Activated T-cell treated with anti-CD3 and anti-CD28 coated beads, Interleukin-2, amount 50 U/mL, for 48 hours (primary cell): ENCODE results near the gene DDX24.

Source experiments
- DNase-seq, 2 experiments: peaks; one replicate each; pipeline ENCODE4 v3.0.0-alpha.2; 2020

DDX24 gene

DNA sequence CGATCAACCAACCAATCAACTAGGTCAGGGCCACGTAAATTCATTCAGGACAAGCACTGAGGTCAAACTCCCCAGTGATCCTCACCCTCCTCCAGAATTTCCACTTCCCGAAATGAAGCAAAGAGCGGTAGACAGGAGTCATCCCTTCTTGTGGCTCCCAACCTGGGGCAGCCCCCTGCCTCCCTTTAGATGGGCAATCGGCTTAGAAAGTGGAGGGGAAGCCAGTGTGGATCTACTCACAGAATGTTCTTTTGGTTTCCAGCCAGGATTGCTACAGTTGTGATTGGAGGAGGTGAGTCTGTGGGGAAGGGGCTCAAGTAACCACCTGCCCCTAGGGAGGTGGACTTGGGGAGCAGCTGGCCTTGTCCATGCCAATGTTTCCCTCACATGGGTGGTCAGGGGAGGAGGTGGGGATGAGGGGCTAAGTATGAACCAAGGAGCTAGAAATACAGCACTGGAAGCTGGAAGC, 33.6 kb upstream of the DDX24 start:
- no peak for DNase-seq

DNA sequence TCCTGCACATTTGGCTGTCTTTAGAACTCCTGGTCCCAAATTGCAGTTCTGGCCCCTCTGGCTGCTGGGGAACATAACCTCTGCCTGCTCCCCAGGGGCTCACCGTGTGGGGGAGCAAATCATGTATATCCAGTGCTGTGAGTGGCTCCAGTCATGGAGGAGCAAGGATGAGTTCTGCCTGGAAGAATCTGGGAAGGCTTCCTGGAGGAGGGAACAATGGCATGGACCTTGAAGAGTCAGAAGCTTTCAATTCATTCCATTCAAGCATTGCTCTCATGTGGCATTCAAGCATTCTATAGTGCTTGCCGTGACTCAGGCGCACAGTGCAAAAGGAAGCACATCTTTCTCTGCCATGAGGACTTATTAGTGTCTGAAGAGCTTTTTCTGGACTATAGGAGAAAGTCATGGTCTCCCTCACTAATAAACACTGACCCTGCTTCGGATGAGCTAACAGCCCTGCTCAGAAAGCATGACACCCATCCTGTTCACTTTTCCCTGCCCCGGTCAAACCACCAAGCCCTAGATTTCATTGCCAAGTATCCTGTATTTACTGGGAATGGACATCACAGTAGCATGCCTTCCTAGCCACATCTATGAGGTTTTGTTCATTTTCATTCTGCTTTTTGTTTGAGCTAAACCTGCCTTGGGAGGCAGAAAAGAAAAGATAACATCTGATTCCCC, 33.0 kb upstream of the DDX24 start:
- no peak for DNase-seq

DNA sequence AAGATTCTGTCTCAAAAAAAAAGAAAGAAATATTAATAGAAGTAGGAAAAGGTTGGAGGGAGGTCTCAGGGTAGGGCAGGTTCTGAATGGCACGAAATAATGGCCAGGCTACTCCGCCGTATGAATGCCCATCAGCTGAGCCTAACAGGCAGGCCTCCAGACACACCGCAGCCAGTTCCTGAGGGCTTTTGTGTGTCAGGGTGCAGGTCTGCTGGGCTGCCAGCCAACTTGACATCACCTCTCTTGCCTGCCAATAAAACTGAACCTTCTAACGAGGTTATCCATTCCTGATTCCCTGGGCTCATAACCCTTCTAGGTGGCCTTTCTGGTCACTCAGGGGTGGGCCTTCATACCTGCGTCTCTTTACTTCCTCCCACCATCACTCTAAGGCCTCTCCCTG, 32.5 kb upstream of the DDX24 start:
- no peak for DNase-seq

GRCh38 chr14:94113073-94113472, 32.1 kb upstream of the DDX24 start:
- DNase-seq, result no peak

DNA sequence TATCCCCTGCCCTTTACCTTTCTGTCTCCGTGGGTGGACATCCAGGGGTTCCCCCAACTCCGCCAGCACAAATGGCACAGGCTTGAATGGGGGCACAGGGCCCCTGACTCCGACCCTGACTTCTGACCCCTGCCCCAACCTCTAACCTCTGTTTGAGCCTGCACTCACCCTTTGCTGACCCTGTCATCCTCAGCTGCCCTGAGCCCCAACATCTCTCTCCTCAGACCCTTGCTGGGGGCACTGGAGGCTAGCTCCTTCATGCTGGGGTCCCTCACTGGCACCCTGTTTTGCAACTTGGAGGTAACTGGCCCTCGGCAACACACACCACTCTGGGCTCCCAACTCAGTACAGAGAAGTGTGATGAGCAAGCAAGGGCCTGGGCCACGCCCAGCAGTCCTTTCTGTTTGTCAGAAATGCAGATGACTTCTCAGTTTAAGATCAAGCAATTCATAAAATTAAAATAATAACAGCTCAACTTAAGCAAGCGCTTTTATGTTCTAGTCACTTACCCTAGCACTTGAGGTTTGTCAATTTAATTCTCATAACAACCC, 31.6 kb upstream of the DDX24 start:
- peak in 1 of 2 experiments; percentile 4 for DNase-seq

DNA sequence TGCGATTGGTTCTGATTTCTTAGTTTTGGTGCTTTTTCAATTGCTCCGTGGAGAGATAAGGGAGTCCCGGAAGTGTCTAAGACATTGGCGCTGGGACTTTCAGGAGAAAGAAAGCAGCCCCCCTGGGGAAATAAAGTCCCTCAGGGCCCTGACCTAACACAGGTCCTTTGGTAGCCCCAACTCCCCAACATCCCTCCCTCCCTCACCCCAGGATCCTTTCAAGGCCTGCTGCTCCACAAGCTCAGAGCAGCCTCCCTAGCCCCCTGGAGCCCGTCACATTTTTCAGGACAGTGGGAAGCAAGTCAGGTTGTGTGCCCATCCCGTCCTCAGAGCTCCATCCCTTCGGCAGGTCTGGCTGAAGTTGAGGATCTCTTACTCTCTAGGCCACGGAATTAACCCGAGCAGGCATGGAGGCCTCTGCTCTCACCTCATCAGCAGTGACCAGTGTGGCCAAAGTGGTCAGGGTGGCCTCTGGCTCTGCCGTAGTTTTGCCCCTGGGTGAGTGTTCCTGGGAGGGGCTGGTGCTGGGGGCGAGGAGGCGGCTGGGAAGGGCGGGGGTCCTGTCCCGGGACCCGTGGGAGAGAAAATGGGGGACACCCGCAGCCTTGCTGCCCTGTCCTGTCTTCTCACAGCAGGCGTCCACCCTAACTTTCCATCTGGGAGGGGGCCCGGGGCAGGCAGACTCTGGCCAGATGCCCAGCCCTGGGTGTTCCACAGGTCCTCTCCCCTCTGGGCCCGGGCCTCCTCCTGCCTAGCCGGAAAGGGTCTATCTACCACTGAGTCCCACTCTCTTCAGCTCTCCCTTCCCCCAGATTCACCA, 30.5 kb upstream of the DDX24 start:
- peak in 1 of 2 experiments; percentile 7 for DNase-seq

DNA sequence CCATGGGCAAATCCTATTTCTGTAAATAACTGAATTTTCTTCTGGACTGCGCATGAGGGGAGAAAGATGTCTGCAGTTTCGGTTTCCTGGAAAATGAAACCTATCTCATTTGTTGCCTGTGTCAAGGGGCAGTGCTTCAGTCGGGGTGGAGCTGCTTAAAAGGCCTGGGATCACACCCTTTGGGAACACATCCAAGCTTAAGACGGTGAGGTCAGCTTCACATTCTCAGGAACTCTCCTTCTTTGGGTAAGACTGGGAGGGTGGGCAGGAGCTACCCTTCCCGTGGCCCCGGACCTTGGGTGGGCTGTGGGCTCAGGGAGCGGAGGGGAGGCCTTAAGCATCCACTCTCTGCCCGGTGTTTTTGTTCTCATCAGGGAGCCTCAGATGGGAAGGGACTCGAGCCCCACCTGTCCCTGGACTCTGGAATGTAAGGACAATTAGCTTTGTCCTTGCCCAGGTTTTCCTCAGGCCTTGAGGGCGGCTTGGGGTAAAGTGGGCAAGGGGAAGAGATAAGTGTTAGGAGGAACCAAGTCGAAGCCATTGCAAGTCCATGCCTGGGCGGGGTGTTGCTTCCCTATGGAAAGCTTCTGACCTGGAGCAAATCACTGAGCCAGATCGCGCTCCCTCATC, 29.7 kb upstream of the DDX24 start, which contains the start of gene IFI27:
TSS of gene IFI27 (plus strand) at position 185 of the 630 bp plus-strand sequence.
- DNase-seq, result peak in 1 of 2 experiments; percentile 10

GRCh38 chr14:94109915-94110250, 28.9 kb upstream of the DDX24 start:
- peak in 1 of 2 experiments; percentile 2 for DNase-seq

DNA sequence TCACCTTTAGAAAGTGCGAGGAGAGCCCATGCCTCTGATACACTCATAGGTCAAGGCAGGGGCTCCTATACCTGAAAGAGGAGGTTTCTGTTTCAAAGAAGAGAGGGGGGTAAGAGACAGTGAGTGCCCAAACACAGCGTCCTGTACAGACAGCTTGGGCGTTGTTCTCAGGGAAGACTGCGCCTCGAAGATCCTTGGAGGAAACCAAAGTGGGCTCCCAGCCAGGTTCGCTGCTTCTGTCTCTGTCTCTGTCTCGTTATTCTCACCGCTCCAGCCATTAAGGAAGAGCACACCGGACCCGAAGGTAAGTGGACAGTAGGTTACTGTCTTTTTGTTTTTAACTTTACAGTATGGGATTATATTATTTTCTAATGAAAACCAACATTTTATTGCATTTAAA, 23.7 kb upstream of the DDX24 start:
- no peak for DNase-seq

DNA sequence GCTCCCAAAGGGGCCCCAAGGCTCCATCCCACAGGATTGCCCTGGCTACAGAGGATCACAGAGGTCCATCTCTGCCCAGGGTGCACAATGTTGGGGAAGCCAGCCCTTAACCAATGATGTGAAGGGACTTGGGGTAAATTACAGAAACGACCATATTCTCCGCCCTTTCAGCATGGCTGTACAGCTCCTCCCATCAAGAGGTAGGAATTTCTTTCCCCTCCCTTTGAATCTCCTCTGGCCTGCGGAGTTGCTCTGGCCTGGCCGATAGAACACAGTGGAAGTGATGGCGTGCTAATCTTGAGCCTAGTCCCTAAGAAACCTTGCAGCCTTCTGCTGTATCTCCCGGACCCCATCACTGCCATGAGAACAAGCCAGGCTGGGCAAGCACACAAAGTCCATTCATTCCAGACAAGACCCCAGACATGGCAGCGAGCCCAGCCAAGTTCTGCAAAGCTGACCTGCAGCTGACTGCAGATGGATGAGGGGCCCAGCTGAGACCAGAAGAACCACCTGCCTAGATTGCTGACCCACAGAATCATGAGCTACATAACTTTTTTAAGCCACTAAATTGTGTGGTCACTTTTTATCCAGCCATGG, 22.6 kb upstream of the DDX24 start:
- no peak for DNase-seq

- no peak for DNase-seq
Measured at GRCh38 chr14:94102768-94103482, 21.9 kb upstream of the DDX24 start.

GRCh38 chr14:94101748-94102147, 20.7 kb upstream of the DDX24 start:
- no peak for DNase-seq

GRCh38 chr14:94100847-94101246, 19.8 kb upstream of the DDX24 start:
- no peak for DNase-seq

- DNase-seq, result no peak
Measured at GRCh38 chr14:94099006-94099405, 18.0 kb upstream of the DDX24 start.

DNA sequence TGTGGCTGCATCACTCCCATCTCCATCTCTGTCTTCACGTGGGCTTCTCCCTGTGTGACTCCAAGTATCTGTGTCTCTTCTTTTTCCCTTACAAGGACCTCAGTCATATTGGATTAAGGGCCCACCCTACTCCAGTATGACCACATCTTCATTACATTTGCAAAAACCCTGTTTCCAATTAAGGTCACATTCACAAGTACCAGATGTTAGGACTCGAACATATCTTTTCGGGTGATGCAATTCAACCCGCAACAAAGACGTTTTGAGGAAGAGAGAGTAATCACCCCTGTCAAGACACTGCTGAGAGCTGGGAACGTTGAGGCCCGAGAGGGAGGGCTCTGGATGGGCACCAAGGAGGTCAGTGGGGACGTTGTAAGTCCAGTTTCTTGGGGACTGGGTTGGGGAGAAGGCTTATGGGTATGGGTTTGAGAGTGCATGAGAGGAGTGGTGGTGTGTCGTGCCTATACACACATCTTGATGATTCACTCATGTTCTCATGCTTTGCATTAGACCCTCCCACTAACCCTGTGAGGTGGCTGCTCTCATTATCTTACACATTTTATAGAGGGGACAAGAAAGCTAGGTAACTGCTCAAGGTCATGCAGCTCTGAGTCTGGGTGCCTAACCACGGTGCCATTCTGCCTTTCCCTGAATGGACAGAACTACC, 17.5 kb upstream of the DDX24 start:
- no peak for DNase-seq

GRCh38 chr14:94097091-94097490, 16.1 kb upstream of the DDX24 start:
- DNase-seq, result no peak

- no peak for DNase-seq
Measured at GRCh38 chr14:94093418-94093817, 12.4 kb upstream of the DDX24 start.

DNA sequence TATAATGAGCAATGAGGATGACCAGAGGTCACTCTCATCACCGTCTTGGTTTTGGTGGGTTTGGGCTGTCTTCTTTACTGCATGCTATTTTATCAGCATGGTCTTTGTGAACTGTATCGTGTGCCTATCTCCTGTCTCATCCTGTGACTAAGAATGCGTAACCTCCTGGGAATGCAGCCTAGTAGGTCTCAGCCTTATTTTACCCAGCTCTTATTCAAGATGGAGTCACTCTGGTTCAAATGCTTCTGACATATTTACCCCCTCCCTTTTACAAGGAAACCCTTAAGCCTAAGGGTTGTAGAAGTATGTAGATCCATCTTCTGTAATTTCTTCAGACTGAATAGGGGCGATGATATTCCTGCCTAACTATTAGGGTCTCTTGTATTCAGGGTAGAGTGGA, 8.5 kb upstream of the DDX24 start:
- no peak for DNase-seq

GRCh38 chr14:94088516-94088915, 7.5 kb upstream of the DDX24 start:
- DNase-seq, result no peak

DNA sequence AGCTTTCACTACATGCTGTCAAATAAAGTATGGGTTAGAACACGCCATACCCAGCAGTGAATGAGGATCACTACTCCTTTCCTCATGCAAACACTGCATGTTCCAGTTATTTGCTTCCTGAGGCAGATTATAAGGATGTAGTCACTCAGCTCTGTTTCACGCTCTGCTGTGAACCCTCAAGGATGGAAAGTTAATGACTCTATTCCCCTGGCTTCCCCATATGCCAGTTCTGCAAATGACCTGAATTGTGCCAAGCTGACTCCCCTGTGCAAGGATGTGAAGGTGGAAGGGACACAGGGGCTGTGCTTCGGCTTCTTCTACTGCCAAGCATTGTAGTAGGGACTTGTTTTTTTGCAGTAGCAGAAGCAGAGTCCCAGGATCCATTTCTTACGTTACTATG, 6.9 kb upstream of the DDX24 start:
- no peak for DNase-seq

GRCh38 chr14:94081386-94081820, 401 bp upstream of the DDX24 start:
- DNase-seq, result no peak
